ENCODE results near the gene KRT36.

- TF ChIP-seq YY1 (IDR thresholded peaks at IDR 0.05; ENCODE audit: insufficient read depth, insufficient read length), result no peak
- TF ChIP-seq ZNF274 (IDR thresholded peaks at IDR 0.05; ENCODE audit: low read depth, low read length), result no peak
- TF ChIP-seq SUZ12 (IDR thresholded peaks at IDR 0.05; ENCODE audit: extremely low read depth, insufficient read depth, insufficient read length), result no peak
Measured at GRCh38 chr17:41519501-41520224, 30.0 kb upstream of the KRT36 start.

Measured in NT2/D1 (cell line).